ENCODE measurements around the gene EXOC1L. TPM values are rescaled to one million over a fixed set of nuclear protein-coding genes. Genes with fewer than 3 reads are reported as not detected.

Gene EXOC1L
- total RNA-seq, 4 donors from 2014 or later = not detected

DNA sequence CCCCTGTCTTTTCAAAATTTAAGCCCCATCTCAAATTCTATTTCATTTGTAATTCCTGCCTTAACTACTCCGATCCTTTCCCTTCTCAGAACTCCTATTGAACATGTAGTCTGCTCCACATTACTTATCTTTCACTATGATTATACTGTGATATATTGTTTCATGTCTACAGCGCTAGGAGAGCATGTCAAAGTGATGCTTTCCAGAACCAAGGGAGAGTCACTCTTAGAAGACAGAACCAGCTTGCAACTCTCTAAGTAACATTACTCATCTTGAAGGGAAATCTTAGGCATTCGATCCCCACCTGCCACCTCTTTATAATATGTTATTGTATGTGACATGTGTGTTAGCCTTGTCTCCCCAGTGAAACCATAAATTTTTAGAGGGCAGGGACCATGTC is 10.5 kb downstream of the EXOC1L start:
- H3K27me3 ChIP-seq = peaks cover 8% of the 10 kb centered on the region
- DNase-seq (ENCODE audit: low spot score in 2 of 2) = no peak
- no peaks in the 10 kb centered on the region for H3K4me1 ChIP-seq
- WGBS = 31% methylated on average over 3 of the region's 3 CpGs
- H3K4me3 ChIP-seq = no peak overlapping the region
- no peaks in the 10 kb centered on the region for H3K36me3 ChIP-seq
- H3K9me3 ChIP-seq = no peaks in the 10 kb centered on the region
- TF ChIP-seq POLR2A (IDR thresholded peaks at IDR 0.05) (no peak), EP300 (IDR thresholded peaks at IDR 0.05) (no peak), POLR2AphosphoS5 (IDR thresholded peaks at IDR 0.05) (no peak)
- TF ChIP-seq, protein P1, sequence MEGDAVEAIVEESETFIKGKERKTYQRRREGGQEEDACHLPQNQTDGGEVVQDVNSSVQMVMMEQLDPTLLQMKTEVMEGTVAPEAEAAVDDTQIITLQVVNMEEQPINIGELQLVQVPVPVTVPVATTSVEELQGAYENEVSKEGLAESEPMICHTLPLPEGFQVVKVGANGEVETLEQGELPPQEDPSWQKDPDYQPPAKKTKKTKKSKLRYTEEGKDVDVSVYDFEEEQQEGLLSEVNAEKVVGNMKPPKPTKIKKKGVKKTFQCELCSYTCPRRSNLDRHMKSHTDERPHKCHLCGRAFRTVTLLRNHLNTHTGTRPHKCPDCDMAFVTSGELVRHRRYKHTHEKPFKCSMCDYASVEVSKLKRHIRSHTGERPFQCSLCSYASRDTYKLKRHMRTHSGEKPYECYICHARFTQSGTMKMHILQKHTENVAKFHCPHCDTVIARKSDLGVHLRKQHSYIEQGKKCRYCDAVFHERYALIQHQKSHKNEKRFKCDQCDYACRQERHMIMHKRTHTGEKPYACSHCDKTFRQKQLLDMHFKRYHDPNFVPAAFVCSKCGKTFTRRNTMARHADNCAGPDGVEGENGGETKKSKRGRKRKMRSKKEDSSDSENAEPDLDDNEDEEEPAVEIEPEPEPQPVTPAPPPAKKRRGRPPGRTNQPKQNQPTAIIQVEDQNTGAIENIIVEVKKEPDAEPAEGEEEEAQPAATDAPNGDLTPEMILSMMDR (IDR thresholded peaks at IDR 0.05) = no peak
- no peak overlapping the region for H3K27ac ChIP-seq

DNA sequence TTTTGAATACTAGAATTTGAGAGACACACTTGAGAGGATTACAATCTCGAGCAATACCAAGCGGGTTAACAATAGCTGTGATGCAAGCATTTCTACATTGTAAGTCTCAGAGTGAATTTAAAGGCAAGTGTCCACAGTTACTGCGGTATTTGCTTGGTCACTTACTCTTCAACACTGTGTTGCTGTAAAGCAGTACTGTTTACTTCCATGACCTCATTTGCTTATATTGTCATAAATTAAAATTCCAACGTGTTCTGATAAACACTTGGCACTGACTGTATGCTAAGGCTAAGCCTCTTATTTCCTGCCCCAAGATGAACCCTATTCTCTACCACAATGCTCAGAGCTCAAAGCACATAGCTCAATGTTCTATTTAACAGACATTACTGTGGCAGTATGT is 11.1 kb downstream of the EXOC1L start:
- Histone ChIP-seq H3K9me3 (no peaks in the 10 kb centered on the region), H3K27me3 (peaks cover 8% of the 10 kb centered on the region), H3K4me3 (no peak overlapping the region), H3K4me1 (no peaks in the 10 kb centered on the region), H3K36me3 (no peaks in the 10 kb centered on the region), H3K27ac (no peak overlapping the region)
- DNase-seq (ENCODE audit: low spot score in 2 of 2) = no peak
- TF ChIP-seq EP300 (IDR thresholded peaks at IDR 0.05) (no peak), POLR2A (IDR thresholded peaks at IDR 0.05) (no peak), POLR2AphosphoS5 (IDR thresholded peaks at IDR 0.05) (no peak)
- TF ChIP-seq, protein P1 (IDR thresholded peaks at IDR 0.05) = no peak
- WGBS = 59% methylated on average over 4 of the region's 4 CpGs

DNA sequence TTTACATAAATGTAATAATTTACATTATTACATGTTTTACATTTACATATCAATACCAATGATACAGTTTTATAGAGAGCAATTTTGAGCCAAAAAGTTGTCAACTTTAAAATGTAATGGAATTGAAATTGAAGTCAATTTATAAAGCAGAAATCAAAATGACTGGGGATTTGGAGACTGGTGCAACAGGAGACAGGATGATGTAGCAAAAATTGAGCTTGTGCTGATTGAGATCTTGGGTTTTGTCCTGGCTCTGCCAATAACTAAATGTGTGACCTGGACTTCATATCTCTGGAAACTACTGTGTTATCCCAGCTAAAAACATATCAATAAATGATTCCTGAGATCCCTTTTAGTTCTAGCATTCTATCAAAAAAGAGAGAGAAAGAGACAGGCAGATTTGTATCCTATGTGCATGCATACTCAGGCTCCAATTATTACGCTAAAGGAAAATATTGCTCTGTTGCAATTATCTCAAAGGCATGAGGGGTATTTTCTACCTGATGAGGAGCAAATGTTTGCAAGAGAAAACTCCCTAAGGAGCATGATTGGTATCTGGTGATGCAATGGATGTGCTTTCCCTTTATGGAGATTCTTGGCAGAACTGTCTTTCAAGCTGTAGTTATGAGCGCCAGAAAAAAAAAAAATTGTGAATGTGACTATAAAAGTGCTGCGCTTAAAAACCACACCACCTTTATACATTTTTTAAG is 14.7 kb downstream of the EXOC1L start:
- Histone ChIP-seq H3K36me3 (no peaks in the 10 kb centered on the region), H3K4me1 (no peaks in the 10 kb centered on the region), H3K27ac (no peak overlapping the region), H3K27me3 (peaks cover 5% of the 10 kb centered on the region), H3K4me3 (no peak overlapping the region), H3K9me3 (no peaks in the 10 kb centered on the region)
- 62% methylated on average over 3 of the region's 3 CpGs for WGBS
- TF ChIP-seq POLR2AphosphoS5 (IDR thresholded peaks at IDR 0.05) (no peak), EP300 (IDR thresholded peaks at IDR 0.05) (no peak), POLR2A (IDR thresholded peaks at IDR 0.05) (no peak)
- TF ChIP-seq, protein P1 (IDR thresholded peaks at IDR 0.05) = no peak
- no peak for DNase-seq (ENCODE audit: low spot score in 2 of 2)

DNA sequence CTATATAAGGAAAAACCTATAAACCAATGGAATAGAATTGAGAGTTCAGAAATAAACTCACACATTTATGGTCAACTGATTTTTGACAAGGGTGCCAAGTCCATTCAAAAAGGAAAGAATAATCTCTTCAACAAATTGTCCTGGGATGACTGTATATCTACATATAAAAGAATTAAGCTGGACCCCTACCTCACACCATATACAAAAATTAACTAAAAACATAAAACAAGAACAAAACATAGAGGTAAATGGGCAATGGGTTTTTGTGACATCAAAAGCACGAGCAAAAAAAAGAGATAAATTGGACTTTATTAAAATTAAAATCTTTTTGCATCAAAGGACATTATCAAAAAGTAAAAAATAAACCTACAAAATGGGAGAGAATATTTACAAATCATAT is 18.3 kb downstream of the EXOC1L start:
- H3K9me3 ChIP-seq = no peaks in the 10 kb centered on the region

DNA sequence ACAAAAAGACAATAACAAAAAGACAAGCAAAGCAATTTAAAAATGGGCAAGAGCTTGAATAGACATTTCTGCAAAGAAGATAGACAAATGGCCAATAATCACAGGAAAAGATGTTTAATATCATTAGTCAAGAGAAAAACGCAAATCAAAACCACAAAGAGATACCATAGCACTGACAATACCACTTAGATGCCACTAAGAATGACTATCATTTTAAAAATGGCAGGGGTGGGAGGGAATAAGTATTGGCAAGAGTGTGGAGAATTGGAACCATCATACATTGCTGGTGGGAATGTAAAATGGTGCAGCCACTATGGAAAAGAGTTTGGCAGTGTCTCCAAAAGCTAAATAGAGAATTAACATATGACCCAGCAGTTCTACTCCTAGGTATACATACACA is 18.8 kb downstream of the EXOC1L start:
- WGBS = 86% methylated on average over 1 of the region's 1 CpG
- H3K27me3 ChIP-seq = peaks cover 3% of the 10 kb centered on the region
- TF ChIP-seq POLR2AphosphoS5 (IDR thresholded peaks at IDR 0.05) = no peak
- TF ChIP-seq POLR2A (IDR thresholded peaks at IDR 0.05) = no peak
- no peak for TF ChIP-seq EP300 (IDR thresholded peaks at IDR 0.05)
- TF ChIP-seq, protein P1 (IDR thresholded peaks at IDR 0.05) = no peak
- H3K36me3 ChIP-seq = no peaks in the 10 kb centered on the region
- no peak for DNase-seq (ENCODE audit: low spot score in 2 of 2)
- H3K27ac ChIP-seq = no peak overlapping the region
- H3K9me3 ChIP-seq = no peaks in the 10 kb centered on the region
- no peaks in the 10 kb centered on the region for H3K4me1 ChIP-seq
- H3K4me3 ChIP-seq = no peak overlapping the region

More for the DNA sequence above, 18.3 kb downstream of the EXOC1L start:
- Histone ChIP-seq H3K27ac (no peak overlapping the region), H3K36me3 (no peaks in the 10 kb centered on the region), H3K4me3 (no peak overlapping the region), H3K27me3 (peaks cover 3% of the 10 kb centered on the region), H3K4me1 (no peaks in the 10 kb centered on the region)
- no peak for DNase-seq (ENCODE audit: low spot score in 2 of 2)
- no peak for TF ChIP-seq POLR2A (IDR thresholded peaks at IDR 0.05)
- TF ChIP-seq, protein P1 (IDR thresholded peaks at IDR 0.05) = no peak
- no peak for TF ChIP-seq EP300 (IDR thresholded peaks at IDR 0.05)
- TF ChIP-seq POLR2AphosphoS5 (IDR thresholded peaks at IDR 0.05) = no peak
- WGBS = 72% methylated on average over 1 of the region's 1 CpG
